ENCODE data around the gene VPS37C. TPM values are rescaled to one million over a fixed set of nuclear protein-coding genes. Genes with fewer than 3 reads are reported as not detected.

Gene VPS37C
- total and polyA plus RNA-seq, 7 donors, result 8.6 to 25.4 (median 18.6) TPM

DNA sequence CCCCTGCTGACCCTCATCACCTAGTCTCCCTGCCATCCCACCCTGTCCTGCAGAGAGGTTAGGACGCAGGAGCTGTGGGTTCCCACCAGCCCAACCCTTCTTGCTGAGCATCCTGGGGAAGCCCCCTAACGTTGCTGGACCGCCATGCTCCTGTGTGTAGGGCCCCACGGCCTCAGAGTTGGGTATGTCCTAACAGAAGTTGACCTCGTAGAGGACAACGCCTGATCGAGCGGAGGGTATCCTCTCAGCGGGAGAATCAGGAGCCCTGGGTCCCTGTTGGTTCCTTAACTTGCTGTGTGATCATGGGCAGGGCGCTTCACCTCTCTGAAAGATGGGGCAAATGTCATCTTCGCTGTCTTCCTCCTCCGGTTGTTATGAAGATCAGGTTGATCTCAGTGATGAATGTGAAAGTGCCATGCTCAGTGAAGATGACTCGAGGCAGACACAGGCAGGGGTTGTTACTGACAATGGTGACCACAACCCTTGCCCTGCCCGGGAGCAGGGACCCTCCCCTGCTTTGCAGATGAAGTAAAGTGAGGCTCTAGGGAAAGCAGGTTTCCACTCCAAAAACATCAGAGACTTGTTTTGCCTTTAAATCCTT, 78.2 kb downstream of the VPS37C start:
- no peak for DNase-seq
- Histone ChIP-seq H3K27me3 (no peaks in the 10 kb centered on the region), H3K36me3 (no peaks in the 10 kb centered on the region), H3K4me3 (no peak overlapping the region), H3K9me3 (no peaks in the 10 kb centered on the region), H3K27ac (no peak overlapping the region), H3K4me1 (no peaks in the 10 kb centered on the region)
- intact Hi-C loops (cut with DNase I), result no loop called here
- TF ChIP-seq POLR2A (IDR thresholded peaks at IDR 0.05) (no peak), EP300 (IDR thresholded peaks at IDR 0.05) (no peak), POLR2AphosphoS5 (IDR thresholded peaks at IDR 0.05) (no peak)
- TF ChIP-seq, protein P1, sequence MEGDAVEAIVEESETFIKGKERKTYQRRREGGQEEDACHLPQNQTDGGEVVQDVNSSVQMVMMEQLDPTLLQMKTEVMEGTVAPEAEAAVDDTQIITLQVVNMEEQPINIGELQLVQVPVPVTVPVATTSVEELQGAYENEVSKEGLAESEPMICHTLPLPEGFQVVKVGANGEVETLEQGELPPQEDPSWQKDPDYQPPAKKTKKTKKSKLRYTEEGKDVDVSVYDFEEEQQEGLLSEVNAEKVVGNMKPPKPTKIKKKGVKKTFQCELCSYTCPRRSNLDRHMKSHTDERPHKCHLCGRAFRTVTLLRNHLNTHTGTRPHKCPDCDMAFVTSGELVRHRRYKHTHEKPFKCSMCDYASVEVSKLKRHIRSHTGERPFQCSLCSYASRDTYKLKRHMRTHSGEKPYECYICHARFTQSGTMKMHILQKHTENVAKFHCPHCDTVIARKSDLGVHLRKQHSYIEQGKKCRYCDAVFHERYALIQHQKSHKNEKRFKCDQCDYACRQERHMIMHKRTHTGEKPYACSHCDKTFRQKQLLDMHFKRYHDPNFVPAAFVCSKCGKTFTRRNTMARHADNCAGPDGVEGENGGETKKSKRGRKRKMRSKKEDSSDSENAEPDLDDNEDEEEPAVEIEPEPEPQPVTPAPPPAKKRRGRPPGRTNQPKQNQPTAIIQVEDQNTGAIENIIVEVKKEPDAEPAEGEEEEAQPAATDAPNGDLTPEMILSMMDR (IDR thresholded peaks at IDR 0.05), result no peak
- WGBS, 2 donors, result 79 to 87% methylated on average over 14 of the region's 14 CpGs

DNA sequence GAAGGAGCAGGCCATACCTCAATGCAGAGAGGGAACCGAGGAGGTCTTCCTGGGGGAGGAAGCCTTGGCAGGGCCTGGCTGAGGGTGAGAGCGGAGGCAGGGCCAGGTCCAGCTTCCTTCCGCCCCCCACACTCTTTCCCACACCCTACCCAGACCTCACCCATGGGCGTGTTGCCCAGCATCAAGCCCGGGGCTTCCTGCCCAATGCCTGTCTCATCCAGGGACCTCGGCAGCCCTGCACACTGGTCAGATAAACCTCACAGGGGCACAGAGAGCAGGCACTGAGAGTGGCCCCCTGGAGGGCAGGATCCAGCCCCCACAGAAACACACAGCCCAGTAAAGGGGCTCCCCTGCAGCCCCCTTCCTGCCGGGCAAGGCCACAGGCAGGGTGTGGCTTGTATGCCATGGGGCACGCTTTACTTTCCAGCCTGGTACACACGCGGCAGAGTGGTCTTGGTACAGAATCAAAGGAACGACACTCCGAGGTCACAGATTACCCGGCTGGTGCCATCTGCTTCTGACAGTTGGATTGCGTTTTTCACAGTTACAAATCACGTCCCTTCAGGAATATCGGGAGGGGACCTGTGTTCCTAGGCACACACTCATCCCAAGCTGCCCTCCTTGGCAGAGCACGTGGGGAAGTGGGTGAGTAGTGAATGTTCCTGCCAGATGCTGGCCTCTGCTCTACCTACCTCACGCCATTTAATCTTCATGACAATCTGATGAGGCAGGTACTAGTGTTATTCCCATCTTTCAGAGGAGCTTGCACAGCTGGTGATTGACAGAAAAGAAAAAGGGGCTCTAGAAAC, 79.0 kb downstream of the VPS37C start:
- Histone ChIP-seq H3K4me1 (no peaks in the 10 kb centered on the region), H3K36me3 (no peaks in the 10 kb centered on the region), H3K27me3 (no peaks in the 10 kb centered on the region), H3K9me3 (no peaks in the 10 kb centered on the region), H3K27ac (no peak overlapping the region), H3K4me3 (no peak overlapping the region)
- WGBS, 2 donors, result 14 to 55% methylated on average over 18 of the region's 18 CpGs
- intact Hi-C loops (cut with DNase I), result no loop called here
- DNase-seq, result no peak
- TF ChIP-seq POLR2A (IDR thresholded peaks at IDR 0.05) (no peak), POLR2AphosphoS5 (IDR thresholded peaks at IDR 0.05) (no peak), EP300 (IDR thresholded peaks at IDR 0.05) (no peak)
- TF ChIP-seq, protein P1 (IDR thresholded peaks at IDR 0.05), result no peak

DNA sequence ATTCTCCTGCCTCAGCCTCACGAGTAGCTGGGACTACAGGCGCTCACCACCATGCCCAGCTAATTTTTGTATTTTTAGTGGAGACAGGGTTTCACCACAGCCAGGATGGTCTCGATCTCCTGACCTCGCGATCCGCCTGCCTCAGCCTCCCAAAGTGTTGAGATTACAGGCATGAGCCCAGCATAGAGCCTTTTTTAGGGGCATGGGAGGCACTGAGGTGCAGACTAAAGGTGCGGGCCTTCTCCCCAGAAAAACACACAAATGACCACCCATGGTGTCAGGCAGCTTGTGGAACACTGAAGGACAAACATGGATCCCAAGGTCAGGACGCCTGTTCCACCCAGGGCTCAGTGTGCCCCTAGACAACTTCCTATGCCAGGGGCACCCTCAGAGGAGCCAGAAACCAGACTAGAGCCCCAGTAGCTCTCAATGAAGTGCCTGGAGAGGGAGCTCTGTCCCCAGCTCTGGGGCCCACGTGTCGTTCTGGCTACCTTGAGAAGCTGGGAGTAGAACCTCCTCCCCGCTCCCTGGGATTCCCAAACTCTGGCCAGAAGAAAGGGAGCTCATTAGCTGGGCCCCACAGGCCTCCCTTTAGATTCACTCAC, 80.1 kb downstream of the VPS37C start:
- intact Hi-C loops (cut with DNase I), result no loop called here
- no peak overlapping the region for H3K27ac ChIP-seq
- TF ChIP-seq POLR2AphosphoS5 (IDR thresholded peaks at IDR 0.05), result no peak
- TF ChIP-seq, protein P1 (IDR thresholded peaks at IDR 0.05), result no peak
- no peak for TF ChIP-seq EP300 (IDR thresholded peaks at IDR 0.05)
- TF ChIP-seq POLR2A (IDR thresholded peaks at IDR 0.05), result no peak
- H3K9me3 ChIP-seq, result no peaks in the 10 kb centered on the region
- H3K4me1 ChIP-seq, result peaks cover 0 to 1% (median 0%) of the 10 kb centered on the region in 4 donors
- no peaks in the 10 kb centered on the region for H3K36me3 ChIP-seq
- DNase-seq, result no peak
- no peaks in the 10 kb centered on the region for H3K27me3 ChIP-seq
- H3K4me3 ChIP-seq, result no peak overlapping the region
- WGBS, 2 donors, result 87 to 89% methylated on average over 11 of the region's 11 CpGs

DNA sequence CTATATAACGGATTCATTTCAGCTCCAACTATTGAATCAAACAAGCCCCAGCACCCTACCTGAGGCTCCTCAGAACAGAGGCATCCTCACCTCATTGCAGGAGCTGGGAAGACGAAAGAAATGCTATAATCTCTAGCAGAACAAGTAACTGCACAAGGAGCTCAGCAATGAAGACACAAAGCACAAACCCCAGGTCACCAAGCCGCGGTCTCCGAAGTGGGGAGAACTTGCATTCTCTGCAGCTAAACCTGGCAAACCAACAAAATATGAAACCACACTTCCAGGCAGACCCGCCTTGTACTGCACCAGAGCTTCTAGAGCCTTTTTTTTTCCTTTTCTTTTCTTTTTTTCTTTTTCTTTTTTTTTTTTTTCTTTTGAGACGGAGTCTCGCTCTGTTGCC, 80.7 kb downstream of the VPS37C start:
- H3K27me3 ChIP-seq, result no peaks in the 10 kb centered on the region
- no peaks in the 10 kb centered on the region for H3K36me3 ChIP-seq
- H3K9me3 ChIP-seq, result no peaks in the 10 kb centered on the region
- TF ChIP-seq EP300 (IDR thresholded peaks at IDR 0.05) (no peak), POLR2A (IDR thresholded peaks at IDR 0.05) (no peak), POLR2AphosphoS5 (IDR thresholded peaks at IDR 0.05) (no peak)
- TF ChIP-seq, protein P1 (IDR thresholded peaks at IDR 0.05), result no peak
- H3K27ac ChIP-seq, result no peak overlapping the region
- 80 to 93% methylated on average over 8 of the region's 8 CpGs for WGBS, 2 donors
- DNase-seq, result no peak
- H3K4me3 ChIP-seq, result no peak overlapping the region
- H3K4me1 ChIP-seq, result peaks cover 0 to 7% (median 0%) of the 10 kb centered on the region in 4 donors
- intact Hi-C loops (cut with DNase I), result no loop called here

Other genes with a start within 250 kb of the VPS37C start
- gene TMEM109, start 247.3 kb downstream of the VPS37C start, total RNA-seq, result 100 to 1,000 TPM in 2 of 4 donors, 10 to 100 TPM in 2; 86.2 to 115 (median 98.4) TPM
- 10 to 100 TPM; 16.2 to 57.7 (median 17.3) TPM for gene TMEM109, start 247.3 kb downstream of the VPS37C start, polyA plus RNA-seq
- gene TMEM132A, start 237.0 kb downstream of the VPS37C start, total RNA-seq, result 10 to 100 TPM in 1 of 4 donors, 1 to 10 TPM in 2, under 1 TPM in 1; 0.49 to 17.4 (median 2.9) TPM
- 1 to 10 TPM in 2 of 3 donors, under 1 TPM in 1; 0.60 to 8.5 (median 2.3) TPM for gene TMEM132A, start 237.0 kb downstream of the VPS37C start, polyA plus RNA-seq
- gene SLC15A3, start 209.2 kb downstream of the VPS37C start, total RNA-seq, result 10 to 100 TPM; 12.8 to 43.9 (median 28.6) TPM
- gene SLC15A3, start 209.2 kb downstream of the VPS37C start, polyA plus RNA-seq, result 10 to 100 TPM; 13.8 to 32.0 (median 21.3) TPM
- 1 to 10 TPM in 2 of 4 donors, under 1 TPM in 1, not detected in 1; 0.81 to 1.9 (median 1.2) TPM for gene CD6, start 189.7 kb downstream of the VPS37C start, total RNA-seq
- 10 to 100 TPM in 1 of 3 donors, under 1 TPM in 2; under 0.01 to 14.1 (median 0.23) TPM for gene CD6, start 189.7 kb downstream of the VPS37C start, polyA plus RNA-seq
- gene CD5, start 58.9 kb downstream of the VPS37C start, total RNA-seq, result under 1 TPM in 2 of 4 donors, not detected in 2; 0.54 to 0.55 TPM
- 10 to 100 TPM in 1 of 3 donors, under 1 TPM in 2; 0.23 to 12.3 (median 0.60) TPM for gene CD5, start 58.9 kb downstream of the VPS37C start, polyA plus RNA-seq
- 1 to 10 TPM in 1 of 4 donors, under 1 TPM in 1, not detected in 2; 0.33 to 2.5 TPM for gene PGA3, start 42.1 kb upstream of the VPS37C start, total RNA-seq
- 10 to 100 TPM in 2 of 3 donors, under 1 TPM in 1; 0.06 to 25.2 (median 14.3) TPM for gene PGA3, start 42.1 kb upstream of the VPS37C start, polyA plus RNA-seq
- 1 to 10 TPM in 2 of 4 donors, not detected in 2; 2.5 to 4.3 TPM for gene PGA4, start 60.9 kb upstream of the VPS37C start, total RNA-seq
- 10 to 100 TPM in 1 of 3 donors, 1 to 10 TPM in 1, under 1 TPM in 1; 0.26 to 27.6 (median 5.3) TPM for gene PGA4, start 60.9 kb upstream of the VPS37C start, polyA plus RNA-seq
- gene PGA5, start 79.7 kb upstream of the VPS37C start, total RNA-seq, result 1 to 10 TPM in 1 of 4 donors, not detected in 3; 2.1 TPM
- gene PGA5, start 79.7 kb upstream of the VPS37C start, polyA plus RNA-seq, result 1 to 10 TPM in 2 of 3 donors, not detected in 1; 1.2 to 1.8 TPM
- 1 to 10 TPM in 2 of 4 donors, under 1 TPM in 2; 0.49 to 5.5 (median 0.81) TPM for gene VWCE, start 133.9 kb upstream of the VPS37C start, total RNA-seq
- under 1 TPM in 1 of 3 donors, not detected in 2; 0.61 TPM for gene VWCE, start 133.9 kb upstream of the VPS37C start, polyA plus RNA-seq
- 100 to 1,000 TPM; 101 to 108 (median 105) TPM for gene DDB1, start 171.7 kb upstream of the VPS37C start, total RNA-seq
- 100 to 1,000 TPM in 1 of 3 donors, 10 to 100 TPM in 2; 68.2 to 120 (median 75.1) TPM for gene DDB1, start 171.7 kb upstream of the VPS37C start, polyA plus RNA-seq
- gene TKFC, start 171.8 kb upstream of the VPS37C start, total RNA-seq, result 10 to 100 TPM; 10.8 to 12.0 (median 11.8) TPM
- 10 to 100 TPM; 14.4 to 40.0 (median 29.4) TPM for gene TKFC, start 171.8 kb upstream of the VPS37C start, polyA plus RNA-seq
- 10 to 100 TPM; 17.3 to 39.6 (median 30.5) TPM for gene CYB561A3, start 200.5 kb upstream of the VPS37C start, total RNA-seq
- gene CYB561A3, start 200.5 kb upstream of the VPS37C start, polyA plus RNA-seq, result 10 to 100 TPM; 35.1 to 66.2 (median 39.6) TPM
- gene TMEM138, start 200.9 kb upstream of the VPS37C start, total RNA-seq, result 10 to 100 TPM; 13.5 to 33.8 (median 21.0) TPM
- gene TMEM138, start 200.9 kb upstream of the VPS37C start, polyA plus RNA-seq, result 10 to 100 TPM; 12.6 to 39.9 (median 19.4) TPM
- 10 to 100 TPM in 3 of 4 donors, 1 to 10 TPM in 1; 6.9 to 17.6 (median 12.0) TPM for gene TMEM216, start 231.2 kb upstream of the VPS37C start, total RNA-seq
- 10 to 100 TPM; 12.5 to 14.4 (median 14.1) TPM for gene TMEM216, start 231.2 kb upstream of the VPS37C start, polyA plus RNA-seq